Tibial nerve (tissue), 4 donors: ENCODE measurements around the gene CWC22. TPM values are rescaled to one million over a fixed set of nuclear protein-coding genes. Genes with fewer than 3 reads are reported as not detected.
"Not testable (repeated sequence)": the region's sequence is repeated elsewhere in the genome, so short reads cannot be mapped to it uniquely, and the experiment has no call there.

ENCODE experiments used
- DNase-seq, 2 donors: peaks; one replicate each; pipeline ENCODE4 v3.0.0-alpha.2; 2019; ENCODE audit warnings: low spot score in 2 of 2
- H3K27ac ChIP-seq, 4 donors: fragments of 200-600 bp; sonication (generic) in 3 of 4; one replicate each; pipeline ENCODE4 v1.5.1; 2017 to 2019; ENCODE audit warnings: mild to moderate bottlenecking in 1 of 4
- H3K27me3 ChIP-seq, 2 donors: fragments of 200-600 bp; sonication (generic) in 1 of 2; one replicate each; pipeline versions ENCODE4 v1.5.1 to v1.6.0; 2017 to 2019
- H3K36me3 ChIP-seq, 3 donors: fragments of 200-600 bp; sonication (generic); one replicate each; pipeline ENCODE4 v1.5.1; 2018 to 2019
- H3K4me1 ChIP-seq, 4 donors: fragments of 200-600 bp; sonication (generic) in 3 of 4; one replicate each; pipeline ENCODE4 v1.5.1; 2017 to 2019
- H3K4me3 ChIP-seq, 4 donors: fragments of 200-600 bp; sonication (generic) in 3 of 4; one replicate each; pipeline ENCODE4 v1.5.1; 2017 to 2019; ENCODE audit warnings: mild to moderate bottlenecking in 1 of 4, moderate library complexity in 1 of 4
- H3K9me3 ChIP-seq, 4 donors: fragments of 200-600 bp; sonication (generic) in 3 of 4; one replicate each; pipeline ENCODE4 v1.5.1; 2017 to 2019
- CTCF ChIP-seq, 5 experiments: fragments of 200-600 bp in 3 of 5; fragments of 450-650 bp in 2 of 5; sonication (generic) in 3 of 5; IDR thresholded peaks; one replicate each; pipeline ENCODE4 v1.5.1; 2016 to 2019; ENCODE audit warnings: antibody characterized with exemption in 5 of 5, mild to moderate bottlenecking in 3 of 5, moderate library complexity in 2 of 5
- EP300 ChIP-seq, 2 donors: sonication (generic); formaldehyde crosslinking; IDR thresholded peaks; one replicate each; pipeline ENCODE4 v1.6.1; 2017; ENCODE audit warnings: antibody characterized with exemption in 2 of 2, mild to moderate bottlenecking in 1 of 2
- POLR2A ChIP-seq, 2 donors: fragments of 450-650 bp; IDR thresholded peaks; one replicate each; pipeline ENCODE4 v1.6.1; 2017; ENCODE audit warnings: antibody characterized with exemption in 2 of 2, mild to moderate bottlenecking in 2 of 2, moderate library complexity in 2 of 2
- WGBS, 2 donors: methylation state at CpG; one replicate each; pipeline ENCODE4 v1.1.5; 2018; 5-methylcytosine and 5-hydroxymethylcytosine counted together
- total RNA-seq, 4 donors: library from RNA; depleted of rRNA; stranded (reverse); fragments of >200 nt; gene quantifications; one replicate each; pipeline ENCODE4 v1.1.0, GENCODE V29; 2016

CWC22 gene
- total RNA-seq, 4 donors from 2014 or later, result 20.6 to 26.0 (median 22.9) TPM

- no peak for DNase-seq
- H3K4me3 ChIP-seq, result no peak overlapping the region
- H3K27me3 ChIP-seq, result no peaks in the 10 kb centered on the region
- no peak for TF ChIP-seq CTCF (IDR thresholded peaks at IDR 0.05)
- TF ChIP-seq EP300 (IDR thresholded peaks at IDR 0.05), result no peak
- TF ChIP-seq POLR2A (IDR thresholded peaks at IDR 0.05), result no peak
- no peaks in the 10 kb centered on the region for H3K4me1 ChIP-seq
- no peaks in the 10 kb centered on the region for H3K9me3 ChIP-seq
- WGBS, 2 donors, result 92 to 97% methylated on average over 7 of the region's 7 CpGs
- no peak overlapping the region for H3K27ac ChIP-seq
- H3K36me3 ChIP-seq, result peaks cover 0 to 64% (median 0%) of the 10 kb centered on the region in 3 donors
Measured at GRCh38 chr2:179965291-179966258, 41.5 kb downstream of the CWC22 start.

GRCh38 chr2:179963626-179964025 is 43.5 kb downstream of the CWC22 start:
- peaks cover 0 to 47% (median 0%) of the 10 kb centered on the region in 3 donors for H3K36me3 ChIP-seq
- no peak overlapping the region for H3K4me3 ChIP-seq
- no peaks in the 10 kb centered on the region for H3K27me3 ChIP-seq
- DNase-seq, result no peak
- H3K27ac ChIP-seq, result no peak overlapping the region
- H3K9me3 ChIP-seq, result no peaks in the 10 kb centered on the region
- no peaks in the 10 kb centered on the region for H3K4me1 ChIP-seq
- 91 to 92% methylated on average over 4 of the region's 4 CpGs for WGBS, 2 donors
- no peak for TF ChIP-seq EP300 (IDR thresholded peaks at IDR 0.05)
- no peak for TF ChIP-seq POLR2A (IDR thresholded peaks at IDR 0.05)
- TF ChIP-seq CTCF (IDR thresholded peaks at IDR 0.05), result no peak

- not testable (repeated sequence) for H3K4me1 ChIP-seq, H3K4me3 ChIP-seq, H3K9me3 ChIP-seq, H3K27ac ChIP-seq, H3K27me3 ChIP-seq, DNase-seq
- H3K36me3 ChIP-seq, result peaks cover 0 to 36% (median 0%) of the 10 kb centered on the region in 3 donors
- 93 to 94% methylated on average over 4 of the region's 4 CpGs for WGBS, 2 donors
Measured at GRCh38 chr2:179958251-179958650, 48.8 kb downstream of the CWC22 start.

GRCh38 chr2:179954026-179954425 is 53.1 kb downstream of the CWC22 start:
- Histone ChIP-seq H3K27ac (no peak overlapping the region), H3K9me3 (no peaks in the 10 kb centered on the region), H3K36me3 (peaks cover 0 to 71% (median 0%) of the 10 kb centered on the region in 3 donors), H3K27me3 (no peaks in the 10 kb centered on the region), H3K4me3 (no peak overlapping the region), H3K4me1 (no peaks in the 10 kb centered on the region)
- no peak for DNase-seq
- TF ChIP-seq CTCF (IDR thresholded peaks at IDR 0.05) (no peak), EP300 (IDR thresholded peaks at IDR 0.05) (no peak), POLR2A (IDR thresholded peaks at IDR 0.05) (no peak)
- WGBS, 2 donors, result 93 to 95% methylated on average over 4 of the region's 4 CpGs

- WGBS, 2 donors, result 94 to 100% methylated on average over 1 of the region's 1 CpG
- H3K36me3 ChIP-seq, result peaks cover 0 to 73% (median 0%) of the 10 kb centered on the region in 3 donors
Measured at GRCh38 chr2:179953359-179953758, 53.7 kb downstream of the CWC22 start.

More at GRCh38 chr2:179953359-179953758, 53.7 kb downstream of the CWC22 start:
- no peak overlapping the region for H3K27ac ChIP-seq
- no peaks in the 10 kb centered on the region for H3K27me3 ChIP-seq
- no peak for DNase-seq
- TF ChIP-seq EP300 (IDR thresholded peaks at IDR 0.05) (no peak), POLR2A (IDR thresholded peaks at IDR 0.05) (no peak), CTCF (IDR thresholded peaks at IDR 0.05) (no peak)
- H3K4me1 ChIP-seq, result no peaks in the 10 kb centered on the region
- no peak overlapping the region for H3K4me3 ChIP-seq
- no peaks in the 10 kb centered on the region for H3K9me3 ChIP-seq
